Measurements from ENCODE around the gene CADPS.

CADPS gene

DNA sequence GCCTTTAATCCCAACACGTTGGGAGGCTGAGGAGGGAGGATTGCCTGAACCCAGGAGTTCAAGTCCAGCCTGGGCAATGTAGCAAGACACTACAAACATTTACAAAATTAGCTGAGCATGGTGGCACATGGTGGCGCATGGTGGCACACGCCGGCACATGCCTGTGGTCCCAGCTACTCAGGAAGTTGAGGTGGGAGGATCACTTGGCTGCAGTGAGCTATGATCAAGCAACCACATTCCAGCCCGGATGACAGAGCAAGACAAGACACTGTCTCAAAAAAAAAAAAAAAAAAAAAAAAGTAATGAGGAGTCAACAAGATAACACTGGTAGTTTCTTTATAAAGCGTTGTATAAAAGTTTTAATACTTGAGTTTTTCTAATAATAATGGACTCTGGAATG is 511.9 kb downstream of the CADPS start:
- Histone ChIP-seq H3K9me3 (ENCODE audit: low read length) (no peaks in the 10 kb centered on the region), H3K4me1 (ENCODE audit: insufficient read depth, low read length, severe bottlenecking) (no peaks in the 10 kb centered on the region), H3K36me3 (ENCODE audit: insufficient read depth, low read length) (no peaks in the 10 kb centered on the region), H3K4me3 (ENCODE audit: low read depth, low read length, poor library complexity, severe bottlenecking) (no peak overlapping the region), H2AFZ (ENCODE audit: low read length) (no peak overlapping the region), H3K27me3 (ENCODE audit: insufficient read depth, low read length) (no peaks in the 10 kb centered on the region), H4K20me1 (ENCODE audit: insufficient read depth, low read length) (no peaks in the 10 kb centered on the region), H3K9me2 (ENCODE audit: low read depth, low read length) (no peaks in the 10 kb centered on the region), H3K79me2 (ENCODE audit: insufficient read depth, low read length) (no peaks in the 10 kb centered on the region), H3K4me2 (ENCODE audit: low read length) (no peak overlapping the region), H3K27ac (ENCODE audit: low read depth, low read length, poor library complexity, severe bottlenecking) (no peak overlapping the region), H3K9ac (ENCODE audit: low read length) (no peak overlapping the region), H3F3A (ENCODE audit: insufficient read depth, low read length) (no peaks in the 10 kb centered on the region)
- TF ChIP-seq EZH2 (IDR thresholded peaks at IDR 0.05; ENCODE audit: borderline replicate concordance, low read length): no peak
- no peak for TF ChIP-seq CTCF (IDR thresholded peaks at IDR 0.05; ENCODE audit: low read length)

GRCh38 chr3:62361824-62362223 is 513.4 kb downstream of the CADPS start:
- no peak overlapping the region for H3K4me2 ChIP-seq (ENCODE audit: low read length)
- H3K36me3 ChIP-seq (ENCODE audit: insufficient read depth, low read length): no peaks in the 10 kb centered on the region
- H3F3A ChIP-seq (ENCODE audit: insufficient read depth, low read length): no peaks in the 10 kb centered on the region
- TF ChIP-seq EZH2 (IDR thresholded peaks at IDR 0.05; ENCODE audit: borderline replicate concordance, low read length) (no peak), CTCF (IDR thresholded peaks at IDR 0.05; ENCODE audit: low read length) (no peak)
- no peak overlapping the region for H3K9ac ChIP-seq (ENCODE audit: low read length)
- no peaks in the 10 kb centered on the region for H3K9me2 ChIP-seq (ENCODE audit: low read depth, low read length)
- H2AFZ ChIP-seq (ENCODE audit: low read length): no peak overlapping the region
- H3K27ac ChIP-seq (ENCODE audit: low read depth, low read length, poor library complexity, severe bottlenecking): no peak overlapping the region
- no peaks in the 10 kb centered on the region for H3K9me3 ChIP-seq (ENCODE audit: low read length)
- no peaks in the 10 kb centered on the region for H4K20me1 ChIP-seq (ENCODE audit: insufficient read depth, low read length)
- no peak overlapping the region for H3K4me3 ChIP-seq (ENCODE audit: low read depth, low read length, poor library complexity, severe bottlenecking)
- H3K27me3 ChIP-seq (ENCODE audit: insufficient read depth, low read length): no peaks in the 10 kb centered on the region
- H3K4me1 ChIP-seq (ENCODE audit: insufficient read depth, low read length, severe bottlenecking): no peaks in the 10 kb centered on the region
- no peaks in the 10 kb centered on the region for H3K79me2 ChIP-seq (ENCODE audit: insufficient read depth, low read length)

DNA sequence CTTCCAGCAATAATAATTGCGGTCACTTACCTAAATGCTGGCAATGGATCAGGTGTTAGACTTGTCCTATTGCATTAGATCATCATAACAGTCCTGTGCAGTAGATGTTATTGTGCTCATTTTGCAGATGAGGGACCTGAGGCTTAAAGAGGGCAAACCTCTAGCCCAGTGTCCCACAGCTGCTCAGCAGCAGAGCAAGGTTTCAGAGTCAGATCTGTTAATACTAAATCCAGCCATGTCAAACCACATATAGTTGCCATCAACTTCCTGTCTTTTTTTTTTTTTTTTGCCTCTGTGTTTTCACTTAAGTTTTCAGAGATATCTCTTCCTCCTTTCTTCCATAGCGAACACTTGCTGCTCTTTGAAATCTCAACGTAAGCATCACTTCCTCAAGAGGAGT is 514.0 kb downstream of the CADPS start:
- H3K36me3 ChIP-seq (ENCODE audit: insufficient read depth, low read length): no peaks in the 10 kb centered on the region

More for the DNA sequence above, 514.0 kb downstream of the CADPS start:
- Histone ChIP-seq H2AFZ (ENCODE audit: low read length) (no peak overlapping the region), H4K20me1 (ENCODE audit: insufficient read depth, low read length) (no peaks in the 10 kb centered on the region), H3F3A (ENCODE audit: insufficient read depth, low read length) (no peaks in the 10 kb centered on the region), H3K27me3 (ENCODE audit: insufficient read depth, low read length) (no peaks in the 10 kb centered on the region), H3K9ac (ENCODE audit: low read length) (no peak overlapping the region), H3K9me3 (ENCODE audit: low read length) (no peaks in the 10 kb centered on the region), H3K79me2 (ENCODE audit: insufficient read depth, low read length) (no peaks in the 10 kb centered on the region), H3K4me2 (ENCODE audit: low read length) (no peak overlapping the region), H3K9me2 (ENCODE audit: low read depth, low read length) (no peaks in the 10 kb centered on the region), H3K27ac (ENCODE audit: low read depth, low read length, poor library complexity, severe bottlenecking) (no peak overlapping the region), H3K4me1 (ENCODE audit: insufficient read depth, low read length, severe bottlenecking) (no peaks in the 10 kb centered on the region), H3K4me3 (ENCODE audit: low read depth, low read length, poor library complexity, severe bottlenecking) (no peak overlapping the region)
- TF ChIP-seq EZH2 (IDR thresholded peaks at IDR 0.05; ENCODE audit: borderline replicate concordance, low read length) (no peak), CTCF (IDR thresholded peaks at IDR 0.05; ENCODE audit: low read length) (no peak)

All from OCI-LY1 (cell line).